ENCODE data around the gene TP53INP2. TPM values are rescaled to one million over a fixed set of nuclear protein-coding genes. Genes with fewer than 3 reads are reported as not detected.
"Not testable (repeated sequence)": the region's sequence is repeated elsewhere in the genome, so short reads cannot be mapped to it uniquely, and the experiment has no call there.

The TP53INP2 gene
- total RNA-seq, 4 donors from 2014 or later = 1.2 to 23.2 (median 2.8) TPM

- Histone ChIP-seq H3K4me1 (no peaks in the 10 kb centered on the region), H3K36me3 (no peaks in the 10 kb centered on the region), H3K4me3 (no peak overlapping the region), H3K27ac (no peak overlapping the region), H3K9me3 (no peaks in the 10 kb centered on the region), H3K27me3 (no peaks in the 10 kb centered on the region)
- intact Hi-C loops (cut with DNase I; ENCODE audit: low total_unique reads) = no loop called here
- TF ChIP-seq POLR2A (IDR thresholded peaks at IDR 0.05) = no peak
- no peak for TF ChIP-seq CTCF (IDR thresholded peaks at IDR 0.05)
- no peak for DNase-seq
Observed at GRCh38 chr20:34720266-34720665, 16.1 kb downstream of the TP53INP2 start.

GRCh38 chr20:34722560-34722959, 18.4 kb downstream of the TP53INP2 start:
- H3K4me3 ChIP-seq; intact Hi-C loops (cut with DNase I; ENCODE audit: low total_unique reads); DNase-seq; H3K27ac ChIP-seq; H3K27me3 ChIP-seq; H3K9me3 ChIP-seq; H3K36me3 ChIP-seq; H3K4me1 ChIP-seq: not testable (repeated sequence)

- Histone ChIP-seq H3K27ac (no peak overlapping the region), H3K27me3 (no peaks in the 10 kb centered on the region), H3K36me3 (no peaks in the 10 kb centered on the region), H3K9me3 (no peaks in the 10 kb centered on the region), H3K4me1 (no peaks in the 10 kb centered on the region), H3K4me3 (no peak overlapping the region)
- no peak for TF ChIP-seq CTCF (IDR thresholded peaks at IDR 0.05)
- TF ChIP-seq POLR2A (IDR thresholded peaks at IDR 0.05) = no peak
- intact Hi-C loops (cut with DNase I; ENCODE audit: low total_unique reads) = no loop called here
- DNase-seq = no peak
Observed at GRCh38 chr20:34724172-34724571, 20.0 kb downstream of the TP53INP2 start.

GRCh38 chr20:34729416-34729815, 25.3 kb downstream of the TP53INP2 start:
- Histone ChIP-seq H3K27ac (no peak overlapping the region), H3K4me1 (no peaks in the 10 kb centered on the region), H3K27me3 (no peaks in the 10 kb centered on the region), H3K36me3 (no peaks in the 10 kb centered on the region), H3K9me3 (no peaks in the 10 kb centered on the region), H3K4me3 (no peak overlapping the region)
- no peak for DNase-seq
- intact Hi-C loops (cut with DNase I; ENCODE audit: low total_unique reads) = no loop called here
- TF ChIP-seq POLR2A (IDR thresholded peaks at IDR 0.05) (no peak), CTCF (IDR thresholded peaks at IDR 0.05) (no peak)

- Histone ChIP-seq H3K27ac (no peak overlapping the region), H3K4me1 (no peaks in the 10 kb centered on the region), H3K9me3 (no peaks in the 10 kb centered on the region), H3K4me3 (no peak overlapping the region), H3K27me3 (no peaks in the 10 kb centered on the region), H3K36me3 (no peaks in the 10 kb centered on the region)
- TF ChIP-seq POLR2A (IDR thresholded peaks at IDR 0.05) = no peak
- no peak for TF ChIP-seq CTCF (IDR thresholded peaks at IDR 0.05)
- intact Hi-C loops (cut with DNase I; ENCODE audit: low total_unique reads) = no loop called here
- DNase-seq = no peak
Observed at GRCh38 chr20:34732523-34732922, 28.4 kb downstream of the TP53INP2 start.

- no peaks in the 10 kb centered on the region for H3K36me3 ChIP-seq
- no peaks in the 10 kb centered on the region for H3K4me1 ChIP-seq
- H3K27ac ChIP-seq = no peak overlapping the region
Observed at GRCh38 chr20:34736106-34736735, 32.1 kb downstream of the TP53INP2 start.

More at GRCh38 chr20:34736106-34736735, 32.1 kb downstream of the TP53INP2 start:
- TF ChIP-seq CTCF (IDR thresholded peaks at IDR 0.05) = no peak
- TF ChIP-seq POLR2A (IDR thresholded peaks at IDR 0.05) = no peak
- intact Hi-C loops (cut with DNase I; ENCODE audit: low total_unique reads) = no loop called here
- no peak overlapping the region for H3K4me3 ChIP-seq
- no peaks in the 10 kb centered on the region for H3K9me3 ChIP-seq
- no peaks in the 10 kb centered on the region for H3K27me3 ChIP-seq
- no peak for DNase-seq

All from uterus (tissue), 4 donors.